Activated CD8-positive, alpha-beta memory T cell treated with anti-CD3 and anti-CD28 coated beads, Interleukin-2, amount 50 U/mL, for 48 hours (primary cell): ENCODE measurements around the gene OR52B6.
A peak's percentile ranks its signal among the peaks of the same experiment; 100 is the strongest.
"Not testable (repeated sequence)": the region's sequence is repeated elsewhere in the genome, so short reads cannot be mapped to it uniquely, and the experiment has no call there.

ENCODE experiments used
- DNase-seq: peaks from one replicate; pipeline ENCODE4 v3.0.0-alpha.2; 2020

OR52B6 gene

DNA sequence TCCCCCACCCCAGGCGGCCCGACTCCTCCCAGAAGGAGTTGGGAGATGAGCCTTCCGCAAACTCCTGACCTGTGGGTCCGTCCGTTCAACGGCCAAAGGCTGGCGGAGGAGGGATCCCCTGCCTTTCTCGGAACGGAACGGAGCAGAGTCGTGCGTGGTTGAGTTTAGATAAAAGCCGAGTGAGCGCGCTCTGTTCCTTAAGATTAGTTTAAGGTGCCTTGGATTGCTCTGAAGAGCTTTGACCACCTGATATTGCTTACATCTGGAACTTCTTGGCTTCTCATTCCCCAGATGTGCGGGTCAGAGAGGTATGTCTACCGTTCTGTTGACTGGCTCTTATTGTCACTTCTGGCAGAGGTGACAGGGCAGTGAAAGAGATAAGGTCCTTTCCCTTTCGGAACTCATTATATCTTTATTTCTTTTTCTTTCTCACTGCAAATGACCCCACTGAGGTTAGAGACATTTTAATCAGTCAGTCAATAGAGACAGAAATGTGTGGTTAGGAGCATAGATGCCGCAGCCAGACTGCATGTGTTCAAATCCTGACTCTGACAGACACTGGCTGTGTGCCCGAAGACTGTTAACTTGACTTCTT is 16.0 kb downstream of the OR52B6 start, which contains the start of gene TRIM6:
Gene TRIM6, plus strand, starts transcription at position 31 of the 595 bp plus-strand sequence. Its CDS starts 261 bp downstream, at position 292.
- no peak for DNase-seq

- DNase-seq = no peak
Observed at GRCh38 chr11:5597953-5598352, 17.3 kb downstream of the OR52B6 start.

GRCh38 chr11:5600374-5600851 is 19.7 kb downstream of the OR52B6 start:
- peak; percentile 66 for DNase-seq

DNA sequence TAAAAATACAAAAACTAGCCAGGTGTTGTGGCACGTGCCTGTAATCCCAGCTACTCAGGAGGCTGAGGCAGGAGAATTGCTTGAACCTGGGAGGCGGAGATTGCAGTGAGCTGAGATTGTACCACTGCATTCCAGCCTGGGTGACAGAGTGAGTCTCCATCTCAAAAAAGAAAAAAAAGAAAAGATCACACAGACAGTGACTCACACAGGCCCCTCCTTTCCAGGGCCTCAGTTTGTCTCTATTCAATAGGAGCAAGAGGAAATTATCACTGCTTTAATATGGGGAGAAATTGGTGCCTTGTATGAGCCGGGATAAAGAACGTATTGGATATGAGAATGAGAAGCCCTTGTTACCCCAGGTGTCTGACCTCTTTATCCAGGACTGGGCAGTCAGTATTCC is 22.1 kb downstream of the OR52B6 start:
- DNase-seq = not testable (repeated sequence)

- DNase-seq = no peak
Observed at GRCh38 chr11:5603326-5603725, 22.6 kb downstream of the OR52B6 start.

- DNase-seq = no peak
Observed at GRCh38 chr11:5604896-5605295, 24.2 kb downstream of the OR52B6 start.

DNA sequence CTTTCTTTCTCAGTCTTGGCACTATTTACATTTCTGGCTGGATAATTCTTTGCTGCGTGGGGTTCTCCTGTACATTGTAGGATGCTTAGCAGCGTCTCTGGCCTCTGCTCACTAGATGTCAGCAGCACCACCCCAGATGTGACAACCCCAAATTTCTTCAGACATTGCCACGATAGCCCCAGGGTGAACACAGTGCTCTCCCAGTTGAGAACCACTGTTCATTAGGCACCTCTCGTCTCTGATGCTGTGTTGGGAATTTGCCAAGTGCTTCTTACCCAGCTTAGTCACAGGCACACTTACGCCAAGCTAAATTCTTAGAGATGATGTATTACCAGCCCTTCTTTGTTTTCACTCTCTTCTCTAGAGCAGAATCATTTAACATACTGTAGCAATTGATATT is 25.2 kb downstream of the OR52B6 start:
- no peak for DNase-seq

- no peak for DNase-seq
Observed at GRCh38 chr11:5608808-5609207, 28.1 kb downstream of the OR52B6 start.

GRCh38 chr11:5610446-5610845 is 29.8 kb downstream of the OR52B6 start:
- DNase-seq = no peak

DNA sequence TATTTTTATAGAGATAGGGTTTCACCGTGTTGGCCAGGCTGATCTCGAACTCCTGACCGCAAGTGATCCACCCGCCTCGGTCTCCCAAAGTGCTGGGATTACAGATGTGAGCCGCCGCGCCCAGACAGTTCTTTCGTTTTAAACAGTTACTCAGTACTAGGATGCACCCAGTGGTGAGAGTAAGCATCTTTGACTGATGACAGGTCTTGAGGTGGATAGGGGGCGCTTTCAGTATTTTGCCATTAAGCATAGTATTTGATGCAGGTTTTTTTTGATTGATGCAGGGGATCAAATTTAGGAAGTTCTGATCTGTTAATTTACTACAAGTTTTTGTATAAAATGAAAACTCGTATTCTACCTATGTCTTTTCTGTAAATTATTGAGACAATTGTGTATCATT is 30.9 kb downstream of the OR52B6 start:
- no peak for DNase-seq

GRCh38 chr11:5618807-5619206 is 38.1 kb downstream of the OR52B6 start:
- DNase-seq = no peak

DNA sequence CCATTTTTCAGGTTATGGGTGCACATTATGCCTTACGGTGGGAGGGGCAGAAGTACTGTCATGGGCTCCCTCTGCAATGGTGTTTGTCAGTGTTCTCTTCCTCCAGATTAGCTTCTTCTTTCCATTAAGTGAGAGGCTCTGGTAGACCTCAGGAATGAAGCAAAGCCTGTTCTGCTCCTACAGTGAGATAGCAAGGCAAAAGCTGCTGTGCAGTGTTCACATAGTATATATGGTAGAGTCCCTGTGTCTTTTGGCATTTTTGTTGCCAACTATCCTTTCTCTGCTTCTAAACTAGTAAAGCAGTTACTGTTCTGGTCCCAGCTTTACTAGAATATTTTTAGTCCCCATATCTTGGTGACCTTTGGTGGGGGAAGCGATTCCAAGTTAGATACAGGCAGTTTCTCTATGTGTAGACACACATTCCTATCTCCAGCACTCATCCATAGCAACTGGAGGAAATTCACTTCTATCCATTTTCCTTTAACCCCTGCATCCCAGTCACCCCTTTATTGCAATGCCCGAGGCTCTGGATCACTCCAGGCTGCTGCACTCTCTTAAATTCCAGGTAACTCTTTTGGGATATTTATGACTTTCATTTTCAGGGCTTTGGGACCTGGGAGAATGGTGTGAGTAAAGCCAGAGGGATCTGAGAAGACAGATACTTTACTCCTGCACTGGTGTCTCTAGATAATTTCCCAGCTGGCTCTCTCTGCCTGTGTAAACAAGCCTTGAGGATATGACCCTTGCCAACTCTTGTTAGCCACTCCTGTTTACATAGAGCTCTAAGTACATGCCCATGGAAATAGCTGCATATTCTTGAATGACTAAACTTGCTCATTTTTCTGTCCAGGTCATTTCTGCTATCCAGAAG is 40.2 kb downstream of the OR52B6 start:
- DNase-seq = no peak

DNA sequence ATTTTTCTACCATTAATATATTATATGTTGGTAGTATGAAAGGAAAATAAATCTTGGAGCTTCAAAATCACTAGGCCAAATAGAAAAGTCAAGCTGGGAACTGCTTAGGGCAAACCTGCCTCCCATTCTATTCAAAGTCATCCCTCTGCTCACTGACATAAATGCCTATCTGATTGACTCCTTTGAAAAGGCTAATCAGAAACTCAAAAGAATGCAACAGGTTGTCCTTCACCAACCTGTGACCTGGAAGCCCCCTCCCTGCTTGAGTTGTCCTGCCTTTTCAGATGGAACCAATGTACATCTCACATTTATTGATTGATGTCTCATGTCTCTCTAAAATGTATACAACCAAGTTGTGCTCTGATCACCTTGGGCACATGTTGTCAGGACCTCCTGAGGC is 40.9 kb downstream of the OR52B6 start:
- DNase-seq = no peak

- no peak for DNase-seq
Observed at GRCh38 chr11:5622802-5623201, 42.1 kb downstream of the OR52B6 start.

DNA sequence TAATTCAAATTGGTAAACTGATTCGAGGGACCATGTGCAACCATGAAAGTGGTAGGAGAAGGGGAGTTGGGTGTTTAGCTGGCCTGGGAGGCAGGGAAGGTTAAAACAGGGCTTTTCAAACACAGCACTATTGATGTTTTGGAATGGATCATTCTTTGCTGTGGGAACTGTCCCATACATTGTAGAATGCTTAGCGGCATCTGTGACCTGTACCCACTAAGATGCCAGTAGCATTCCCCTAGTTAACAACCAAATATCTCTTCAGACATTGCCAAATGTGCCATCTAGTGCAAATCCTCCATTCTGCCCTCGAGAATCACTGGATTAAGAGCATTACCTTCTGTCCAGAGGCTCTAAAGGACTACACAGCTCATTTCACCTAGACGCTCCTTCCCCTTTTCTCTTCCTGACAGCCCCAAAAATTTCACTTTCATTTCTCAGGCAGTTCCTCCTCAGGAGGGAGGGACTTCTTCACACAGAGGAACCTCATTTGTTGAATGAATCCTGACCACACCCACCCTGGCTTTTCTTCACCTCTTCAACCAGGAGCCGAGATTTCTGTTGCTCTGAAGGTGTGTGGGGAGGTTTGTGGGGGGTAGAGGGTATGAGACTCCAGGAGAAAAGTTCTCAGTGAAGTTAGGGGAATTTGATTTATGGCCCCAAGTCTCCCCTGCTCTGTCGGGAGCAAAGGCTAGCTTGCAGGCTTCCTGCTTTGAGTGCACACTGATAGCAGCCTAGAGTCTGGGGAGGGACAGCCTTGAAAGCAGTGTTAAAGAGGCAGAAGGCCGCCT is 44.0 kb downstream of the OR52B6 start, which contains the start of gene TRIM34:
Gene TRIM34, plus strand, starts transcription at position 513 of the 791 bp plus-strand sequence. CDS start 7,331 bp downstream, outside the sequence.
- peak; percentile 55 for DNase-seq

- DNase-seq = no peak
Observed at GRCh38 chr11:5625281-5625680, 44.6 kb downstream of the OR52B6 start.

- DNase-seq = no peak
Observed at GRCh38 chr11:5626196-5626595, 45.5 kb downstream of the OR52B6 start.

DNA sequence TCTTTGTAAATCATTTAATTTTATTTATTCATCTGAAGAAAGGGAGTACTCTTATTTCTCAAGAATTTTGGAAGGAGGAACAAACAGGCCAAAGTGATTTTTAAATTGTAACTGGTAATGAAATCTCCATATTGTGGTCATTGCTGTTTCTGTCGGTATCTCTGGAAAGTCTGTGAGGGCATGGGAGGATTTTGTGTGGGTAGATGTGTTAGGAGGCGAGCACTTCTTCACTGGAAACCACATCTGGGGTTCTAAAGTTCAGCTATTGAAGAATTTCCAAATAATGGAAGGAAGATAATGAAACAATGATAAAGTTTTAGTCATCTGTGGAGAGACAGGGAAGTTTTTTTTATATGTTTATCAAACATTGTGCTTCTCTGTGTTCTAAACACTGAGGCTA is 50.7 kb downstream of the OR52B6 start:
- no peak for DNase-seq
